Activated CD8-positive, alpha-beta memory T cell treated with anti-CD3 and anti-CD28 coated beads, Interleukin-2, amount 10 ng/mL, durations not matched to agents 7 days and 5 days (primary cell): ENCODE data around the gene MPZL2. TPM values are rescaled to one million over a fixed set of nuclear protein-coding genes. Genes with fewer than 3 reads are reported as not detected.

Source experiments
- ATAC-seq: fragments of 150-1000 bp; cut with Tn5 transposase; one replicate; pipeline ENCODE4 v1.10.0; 2021; ENCODE audit warnings: moderate library complexity
- CTCF ChIA-PET: fragments of 350-600 bp; sonication (Branson Sonifier 250); formaldehyde crosslinking; loops from one replicate; lab custom pipeline; 2021; ENCODE audit warnings: antibody characterized with exemption; lab: Charles Lee
- DNase-seq: peaks from one replicate; pipeline ENCODE4 v3.0.0-alpha.2; 2020
- H3K27ac Mint-ChIP-seq: one replicate; pipeline ENCODE4 v1.8.0; 2021; ENCODE audit warnings: mild to moderate bottlenecking, mixed read lengths
- H3K27me3 Mint-ChIP-seq: one replicate; pipeline ENCODE4 v1.8.0; 2021; ENCODE audit warnings: mixed read lengths
- H3K36me3 Mint-ChIP-seq: one replicate; pipeline ENCODE4 v1.8.0; 2021; ENCODE audit warnings: mild to moderate bottlenecking, mixed read lengths
- H3K4me1 Mint-ChIP-seq: one replicate; pipeline ENCODE4 v1.8.0; 2021; ENCODE audit warnings: mixed read lengths
- H3K4me3 Mint-ChIP-seq: one replicate; pipeline ENCODE4 v1.8.0; 2021; ENCODE audit warnings: mild to moderate bottlenecking, moderate library complexity, mixed read lengths
- H3K9me3 Mint-ChIP-seq: one replicate; pipeline ENCODE4 v1.8.0; 2022; ENCODE audit warnings: low read depth, mixed read lengths
- total RNA-seq, 2 experiments: library from RNA; stranded (reverse); gene quantifications; one replicate each; pipeline ENCODE4 v1.2.3, GENCODE V29; 2021

MPZL2 gene
- total RNA-seq, 2 experiments from 2014 or later: 3.0 to 3.2 TPM

DNA sequence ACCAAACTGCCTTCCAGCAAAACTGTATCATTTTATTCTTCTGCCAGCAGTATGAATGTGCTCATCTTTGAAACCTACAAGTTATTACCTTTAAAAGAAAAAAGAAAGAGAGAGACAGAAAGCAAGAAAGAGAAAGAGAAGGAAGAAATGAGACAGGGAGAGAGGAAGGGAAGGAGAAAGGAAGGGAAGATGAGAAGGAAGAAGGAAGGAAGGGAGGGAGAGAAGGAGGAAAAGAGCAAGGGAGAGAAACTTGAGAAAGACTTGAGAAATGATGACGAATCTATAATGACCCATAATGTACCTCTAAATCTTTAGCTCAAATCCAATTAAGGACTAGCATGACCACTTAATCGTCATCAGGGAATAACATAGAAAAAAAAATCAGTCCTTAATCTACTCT is 27.9 kb downstream of the MPZL2 start:
- Mint-ChIP-seq H3K9me3 (no peaks in the 10 kb centered on the region), H3K4me1 (peaks cover 72% of the 10 kb centered on the region), H3K27me3 (no peaks in the 10 kb centered on the region), H3K27ac (no peak overlapping the region), H3K36me3 (peaks cover 61% of the 10 kb centered on the region), H3K4me3 (no peak overlapping the region)
- ATAC-seq (no peak), DNase-seq (no peak)
- CTCF ChIA-PET: interaction anchor here (0.8 to 1.3 kb wide), 3 partner anchors 9 to 38 kb away, joined by 3 to 4 read pairs (median 4); no protein-coding TSS in a partner anchor

DNA sequence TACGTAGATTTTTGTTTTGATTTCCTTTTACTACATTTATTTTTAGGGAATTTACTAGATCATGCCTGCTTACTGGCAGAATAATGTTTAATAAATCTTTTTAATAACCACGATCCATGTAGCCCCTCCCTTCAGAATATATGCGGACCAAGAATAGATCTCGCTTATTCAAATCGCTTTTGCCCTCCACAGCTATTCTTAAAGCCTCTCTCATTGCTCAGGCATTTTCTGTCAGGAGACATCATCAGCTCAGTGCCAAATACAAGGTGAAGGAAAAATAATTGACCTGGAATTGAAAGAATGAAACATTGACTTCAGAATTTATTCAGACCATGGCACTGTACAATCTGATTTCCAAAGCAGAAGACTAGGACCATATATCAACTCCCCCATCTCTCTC is 29.3 kb downstream of the MPZL2 start:
- Mint-ChIP-seq H3K27ac (no peak overlapping the region), H3K36me3 (peaks cover 55% of the 10 kb centered on the region), H3K27me3 (no peaks in the 10 kb centered on the region), H3K4me1 (peaks cover 59% of the 10 kb centered on the region), H3K4me3 (no peak overlapping the region), H3K9me3 (no peaks in the 10 kb centered on the region)
- DNase-seq (no peak), ATAC-seq (no peak)
- CTCF ChIA-PET: no interaction called here

DNA sequence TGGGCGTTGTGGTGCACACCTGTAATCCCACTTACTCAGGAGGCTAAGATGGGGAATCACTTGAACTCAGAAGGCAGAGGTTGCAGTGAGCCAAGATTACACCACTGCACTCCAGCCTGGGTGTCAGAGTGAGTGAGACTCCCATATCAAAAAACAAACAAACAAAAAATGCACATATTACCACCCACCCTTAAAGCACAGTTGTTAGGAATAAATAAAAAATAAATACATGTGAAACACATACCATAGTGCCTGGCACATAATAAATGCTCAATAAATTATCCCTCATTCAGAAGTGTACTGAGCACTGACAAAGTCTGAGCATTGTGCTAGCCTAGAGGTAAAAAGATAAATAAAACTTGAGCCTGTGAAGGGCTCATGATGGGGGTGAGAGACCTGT is 30.2 kb downstream of the MPZL2 start:
- Mint-ChIP-seq H3K9me3 (no peaks in the 10 kb centered on the region), H3K4me3 (no peak overlapping the region), H3K4me1 (peaks cover 50% of the 10 kb centered on the region), H3K27me3 (no peaks in the 10 kb centered on the region), H3K36me3 (peaks cover 57% of the 10 kb centered on the region), H3K27ac (no peak overlapping the region)
- CTCF ChIA-PET: no interaction called here
- ATAC-seq (no peak), DNase-seq (no peak)

DNA sequence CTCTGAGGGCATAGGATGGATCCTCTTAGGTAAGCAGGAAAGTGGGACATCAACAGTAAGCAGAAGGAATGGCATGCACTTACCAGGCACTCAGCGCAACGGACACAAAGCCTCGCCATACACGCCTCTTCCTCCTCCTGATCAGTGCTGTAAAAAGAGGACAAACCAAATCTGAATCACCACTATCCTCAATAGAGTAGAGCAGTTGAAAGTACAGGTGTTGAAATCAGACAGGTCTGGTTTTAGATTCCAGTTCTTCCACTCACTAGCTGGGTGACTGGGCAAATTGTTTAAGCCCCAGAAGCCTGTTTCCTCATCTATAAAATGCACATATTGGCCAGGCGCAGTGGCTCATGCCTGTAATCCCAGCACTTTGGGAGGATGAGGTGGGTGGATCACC is 30.7 kb downstream of the MPZL2 start:
- Mint-ChIP-seq H3K36me3 (peaks cover 55% of the 10 kb centered on the region), H3K4me1 (peaks cover 49% of the 10 kb centered on the region), H3K27me3 (no peaks in the 10 kb centered on the region), H3K9me3 (no peaks in the 10 kb centered on the region), H3K27ac (peak overlapping the region; percentile 53), H3K4me3 (no peak overlapping the region)
- DNase-seq (no peak), ATAC-seq (no peak)
- CTCF ChIA-PET: no interaction called here

DNA sequence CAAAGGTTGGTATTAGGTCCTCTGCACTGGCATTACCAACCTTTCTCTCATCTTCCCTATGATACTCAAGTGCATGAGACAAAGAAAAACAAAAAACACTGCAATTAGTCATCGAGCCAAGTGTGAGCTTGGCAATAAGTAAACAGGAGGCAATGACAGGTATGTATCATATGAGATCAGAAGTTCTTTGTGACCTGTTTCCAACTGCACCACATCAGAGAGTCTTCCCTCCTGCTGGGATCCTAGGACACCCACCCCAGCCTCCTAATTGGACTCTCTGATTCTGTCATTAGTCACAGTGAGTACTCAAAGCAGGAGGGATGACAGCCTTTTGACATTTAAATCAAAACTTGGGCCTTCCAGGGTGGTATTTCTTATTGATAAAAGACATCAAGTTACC is 31.4 kb downstream of the MPZL2 start:
- Mint-ChIP-seq H3K36me3 (peaks cover 54% of the 10 kb centered on the region), H3K4me3 (no peak overlapping the region), H3K4me1 (peaks cover 51% of the 10 kb centered on the region), H3K9me3 (no peaks in the 10 kb centered on the region), H3K27me3 (no peaks in the 10 kb centered on the region), H3K27ac (peak overlapping the region; percentile 53)
- CTCF ChIA-PET: no interaction called here
- DNase-seq: no peak
- ATAC-seq: peak; percentile 11

DNA sequence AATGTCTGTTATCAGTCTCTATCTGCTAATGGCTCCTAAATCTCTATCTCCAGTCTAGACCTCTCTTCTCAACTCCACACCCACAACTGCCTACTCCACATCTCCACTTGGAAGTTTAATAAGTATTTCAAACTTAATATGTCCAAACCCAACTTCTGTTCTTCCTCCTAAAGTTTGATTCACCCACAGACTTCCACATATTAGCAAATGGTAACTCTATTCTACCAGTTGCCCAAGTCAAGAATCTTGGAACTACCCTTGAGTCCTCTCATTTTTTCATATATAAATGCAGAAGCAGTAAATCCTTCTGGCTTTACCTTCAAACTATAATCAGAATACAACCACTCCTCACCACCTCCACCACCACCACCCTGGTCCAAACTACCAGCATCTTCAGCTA is 32.6 kb downstream of the MPZL2 start:
- Mint-ChIP-seq H3K36me3 (peaks cover 52% of the 10 kb centered on the region), H3K27me3 (no peaks in the 10 kb centered on the region), H3K27ac (no peak overlapping the region), H3K9me3 (no peaks in the 10 kb centered on the region), H3K4me3 (no peak overlapping the region), H3K4me1 (peaks cover 54% of the 10 kb centered on the region)
- ATAC-seq (no peak), DNase-seq (no peak)
- CTCF ChIA-PET: interaction anchor here (0.9 to 1.0 kb wide), 2 partner anchors 13 to 33 kb away, joined by 3 read pairs; no protein-coding TSS in a partner anchor

DNA sequence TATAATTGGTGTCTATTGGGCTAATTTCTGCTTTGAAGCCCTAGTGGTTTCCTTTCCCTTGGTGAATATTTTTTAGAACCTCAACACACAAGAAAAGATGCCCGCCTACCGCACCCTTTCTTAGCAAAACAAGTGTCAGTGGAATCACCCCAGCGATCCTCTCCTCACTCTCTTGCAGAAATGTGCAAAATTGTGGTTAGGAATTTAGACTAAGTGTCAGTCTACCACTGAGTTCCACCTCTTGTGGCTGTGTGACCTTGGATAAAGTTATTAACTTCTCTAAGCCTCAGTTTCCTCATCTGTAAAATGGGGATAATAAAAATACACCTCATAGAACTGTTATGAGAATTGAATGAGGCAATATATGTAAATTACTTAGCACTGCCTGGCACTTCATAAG is 34.0 kb downstream of the MPZL2 start:
- H3K9me3 Mint-ChIP-seq: no peaks in the 10 kb centered on the region
- no peak for ATAC-seq
- H3K4me3 Mint-ChIP-seq: no peak overlapping the region
- CTCF ChIA-PET: interaction anchor here (1.4 to 2.3 kb wide), 3 partner anchors 10 to 31 kb away, joined by 3 to 11 read pairs (median 9); no protein-coding TSS in a partner anchor
- H3K4me1 Mint-ChIP-seq: peaks cover 59% of the 10 kb centered on the region
- H3K27ac Mint-ChIP-seq: peak overlapping the region; percentile 97
- peaks cover 55% of the 10 kb centered on the region for H3K36me3 Mint-ChIP-seq
- no peak for DNase-seq
- no peaks in the 10 kb centered on the region for H3K27me3 Mint-ChIP-seq

DNA sequence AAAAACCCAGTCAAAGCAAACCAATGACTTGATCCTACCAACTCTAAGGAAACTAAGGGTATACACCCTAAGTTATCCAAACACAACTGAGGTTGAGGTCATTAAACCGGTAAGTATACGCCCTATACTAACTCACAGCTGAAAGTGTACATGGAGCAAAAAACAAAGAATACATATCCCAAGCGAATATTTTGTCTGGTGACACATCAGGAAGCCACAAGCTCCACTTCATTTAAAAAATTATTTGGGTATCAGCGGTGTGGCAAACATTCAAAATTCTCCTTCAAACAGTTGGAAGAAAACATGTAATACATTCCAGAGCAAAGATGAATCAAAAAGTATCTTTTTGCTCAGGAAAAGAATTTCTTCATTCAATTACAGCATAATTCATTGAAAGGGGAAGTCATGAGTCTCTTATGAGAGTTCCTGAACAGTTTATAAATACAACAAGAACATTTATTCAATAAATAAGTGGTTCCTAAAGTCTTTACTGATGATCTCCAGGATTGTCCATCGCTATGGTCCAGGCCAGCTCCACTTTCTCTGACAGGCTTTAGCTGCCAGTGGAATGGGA is 34.7 kb downstream of the MPZL2 start:
- Mint-ChIP-seq H3K36me3 (peaks cover 50% of the 10 kb centered on the region), H3K9me3 (no peaks in the 10 kb centered on the region), H3K4me1 (peaks cover 60% of the 10 kb centered on the region), H3K27me3 (no peaks in the 10 kb centered on the region), H3K27ac (peak overlapping the region; percentile 97), H3K4me3 (peak overlapping the region; percentile 3)
- CTCF ChIA-PET: interaction anchor here (0.9 to 2.3 kb wide), 4 partner anchors 10 to 31 kb away, joined by 3 to 11 read pairs (median 6); no protein-coding TSS in a partner anchor
- no peak for ATAC-seq
- no peak for DNase-seq

DNA sequence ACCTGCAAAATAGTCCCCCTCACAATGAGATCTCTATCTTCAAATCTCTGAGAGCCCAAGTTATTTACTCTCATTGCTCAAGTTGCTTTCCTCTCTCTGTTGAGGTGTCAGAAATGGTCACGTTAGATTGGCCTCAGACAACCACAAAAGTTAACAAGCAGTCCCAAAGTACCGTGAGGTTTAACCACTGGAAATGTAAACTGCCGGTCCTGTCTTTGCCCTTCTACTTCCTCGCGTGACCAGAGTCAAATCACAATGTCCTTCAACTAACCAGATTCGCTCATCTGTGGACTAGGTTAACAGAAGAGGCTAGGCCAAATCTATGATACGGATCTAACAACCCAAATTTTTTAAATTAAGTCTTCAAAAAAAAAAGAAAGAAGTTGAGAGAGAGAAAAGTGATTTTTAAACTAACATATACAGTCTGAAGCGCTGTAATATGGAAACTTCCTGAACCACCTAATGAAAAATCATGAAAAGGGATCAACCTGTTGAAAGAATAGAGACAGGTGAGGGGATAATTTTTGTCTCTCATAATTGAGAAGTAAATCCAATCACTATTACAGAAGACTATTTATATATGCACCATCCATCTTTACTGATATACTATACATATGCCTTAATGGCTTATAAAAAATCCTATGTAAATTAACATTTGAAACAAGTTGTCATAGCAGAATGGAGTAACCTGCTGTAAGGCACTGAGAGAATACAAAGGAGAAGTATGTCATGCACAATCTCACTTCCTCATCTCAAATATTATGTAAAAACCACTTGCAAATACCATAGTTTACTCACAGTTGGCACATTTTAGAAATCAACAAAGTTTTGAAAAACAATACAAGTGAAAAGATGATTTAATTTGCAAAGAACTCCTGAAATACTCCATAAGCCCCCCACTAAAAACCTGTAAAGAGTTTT is 36.0 kb downstream of the MPZL2 start:
- peak; percentile 35 for ATAC-seq

DNA sequence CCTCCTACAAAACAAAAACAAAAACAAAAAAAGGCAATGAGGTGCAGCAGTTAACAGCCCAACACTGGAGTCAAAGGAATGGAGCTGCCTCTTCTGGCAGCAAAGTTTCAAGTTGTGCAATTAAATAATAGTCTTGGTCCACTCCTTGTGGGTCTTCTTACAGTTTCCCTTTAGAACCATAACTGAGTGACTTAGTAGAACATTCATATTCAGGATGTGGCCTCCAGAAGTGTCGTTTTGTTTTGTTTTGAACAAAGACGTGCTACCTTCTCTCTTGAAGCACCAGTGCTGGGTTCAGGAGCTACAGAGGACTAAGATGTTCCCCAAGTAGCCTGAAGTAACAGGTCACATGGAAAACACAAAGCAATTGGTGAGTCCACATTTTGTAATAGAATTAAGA is 37.3 kb downstream of the MPZL2 start:
- H3K27ac Mint-ChIP-seq: peak overlapping the region; percentile 97

More for the DNA sequence above, 36.0 kb downstream of the MPZL2 start:
- CTCF ChIA-PET: interaction anchor here (1.1 to 4.6 kb wide), 7 partner anchors 9 to 29 kb away, joined by 4 to 48 read pairs (median 10); partner anchors contain the start of gene MPZL3
- Mint-ChIP-seq H3K4me3 (peak overlapping the region; percentile 65), H3K27ac (peak overlapping the region; percentile 97), H3K27me3 (no peaks in the 10 kb centered on the region), H3K36me3 (peaks cover 43% of the 10 kb centered on the region), H3K4me1 (peaks cover 54% of the 10 kb centered on the region), H3K9me3 (no peaks in the 10 kb centered on the region)
- DNase-seq: peak; percentile 85

DNA sequence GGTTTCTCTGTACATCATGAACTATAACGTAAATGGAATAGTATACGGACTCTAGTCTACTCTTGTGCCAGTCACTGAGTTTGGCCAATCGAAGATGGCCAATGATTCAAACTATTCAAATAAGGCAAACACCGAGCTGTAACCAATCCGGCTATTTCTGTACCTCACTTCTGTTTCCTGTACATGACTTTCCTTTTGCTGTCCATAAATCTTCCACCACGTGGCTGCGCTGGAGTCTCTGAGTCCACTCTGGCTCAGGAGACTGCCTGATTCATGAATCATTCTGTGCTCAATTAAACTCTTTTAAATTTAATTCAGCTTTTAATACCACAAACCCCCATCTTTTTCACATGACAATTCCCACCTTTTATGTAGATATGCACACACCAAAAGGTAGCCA is 37.8 kb downstream of the MPZL2 start:
- peaks cover 45% of the 10 kb centered on the region for H3K36me3 Mint-ChIP-seq
- no peak for DNase-seq
- CTCF ChIA-PET: interaction anchor here (0.8 to 4.6 kb wide), 11 partner anchors 10 to 127 kb away, joined by 3 to 48 read pairs (median 7); partner anchors contain the start of genes MPZL2 and MPZL3
- no peaks in the 10 kb centered on the region for H3K9me3 Mint-ChIP-seq
- H3K27ac Mint-ChIP-seq: peak overlapping the region; percentile 97
- H3K4me3 Mint-ChIP-seq: peak overlapping the region; percentile 65
- no peaks in the 10 kb centered on the region for H3K27me3 Mint-ChIP-seq
- H3K4me1 Mint-ChIP-seq: peaks cover 63% of the 10 kb centered on the region
- no peak for ATAC-seq

More for the DNA sequence above, 37.3 kb downstream of the MPZL2 start:
- peak overlapping the region; percentile 65 for H3K4me3 Mint-ChIP-seq
- CTCF ChIA-PET: interaction anchor here (0.8 to 4.6 kb wide), 12 partner anchors 9 to 126 kb away, joined by 3 to 48 read pairs (median 7); partner anchors contain the start of genes MPZL2 and MPZL3
- ATAC-seq: peak; percentile 34
- H3K4me1 Mint-ChIP-seq: peaks cover 59% of the 10 kb centered on the region
- no peak for DNase-seq
- H3K36me3 Mint-ChIP-seq: peaks cover 45% of the 10 kb centered on the region
- no peaks in the 10 kb centered on the region for H3K9me3 Mint-ChIP-seq
- no peaks in the 10 kb centered on the region for H3K27me3 Mint-ChIP-seq

DNA sequence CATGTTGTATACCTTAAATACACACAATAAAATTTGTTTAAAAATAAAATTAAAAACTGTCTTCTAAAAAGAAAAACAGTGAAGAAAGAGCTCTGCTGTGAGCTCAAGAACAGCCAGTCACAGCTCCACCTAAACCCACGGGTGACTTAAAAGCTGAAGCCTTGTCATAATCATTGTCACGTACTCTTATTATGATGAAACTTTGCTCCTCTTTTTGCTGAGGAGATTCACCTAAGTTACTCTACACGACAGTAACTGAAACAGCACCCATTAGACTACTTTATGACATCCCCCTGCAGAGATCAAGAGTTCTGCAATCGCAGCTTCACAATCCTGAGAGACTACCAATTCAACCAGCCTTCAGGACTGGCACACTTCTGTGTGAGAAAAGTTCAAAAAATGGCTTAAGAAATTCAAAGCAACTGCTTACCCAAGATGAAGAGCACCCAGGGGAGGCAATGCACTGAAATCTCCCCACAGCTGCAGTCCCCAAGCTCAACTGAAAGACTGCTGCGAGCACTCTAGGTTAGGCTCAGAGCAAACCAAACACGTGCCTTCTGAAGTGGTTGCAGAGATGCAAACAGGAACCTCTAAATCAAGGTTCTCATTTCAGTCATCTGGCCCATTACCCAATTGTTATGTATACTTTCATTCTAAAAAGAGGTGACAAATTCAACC is 39.4 kb downstream of the MPZL2 start, which contains the start of gene JAML:
Gene JAML, minus strand, starts transcription at position 501 of the 678 bp plus-strand sequence. CDS start 10,145 bp downstream, outside the sequence.
- H3K4me1 Mint-ChIP-seq: peaks cover 79% of the 10 kb centered on the region
- no peaks in the 10 kb centered on the region for H3K27me3 Mint-ChIP-seq
- CTCF ChIA-PET: interaction anchor here (0.6 to 4.6 kb wide), 13 partner anchors 9 to 129 kb away, joined by 3 to 48 read pairs (median 9); partner anchors contain the start of genes CD3D, CD3E and MPZL3
- H3K36me3 Mint-ChIP-seq: peaks cover 47% of the 10 kb centered on the region
- peak within 1 kb of the TSS; percentile 85 for H3K4me3 Mint-ChIP-seq
- ATAC-seq: peak; percentile 66
- peak within 1 kb of the TSS; percentile 97 for H3K27ac Mint-ChIP-seq
- DNase-seq: peak; percentile 88
- H3K9me3 Mint-ChIP-seq: no peaks in the 10 kb centered on the region
